NCI-H69 (cell line): Measurements from ENCODE around the gene CFAP99.
"Not testable (repeated sequence)": the region's sequence is repeated elsewhere in the genome, so short reads cannot be mapped to it uniquely, and the experiment has no call there.

Experiments used
- DNase-seq: peaks from one replicate; lab custom pipeline; 2025; lab: John Stamatoyannopoulos, UW

The CFAP99 gene

DNA sequence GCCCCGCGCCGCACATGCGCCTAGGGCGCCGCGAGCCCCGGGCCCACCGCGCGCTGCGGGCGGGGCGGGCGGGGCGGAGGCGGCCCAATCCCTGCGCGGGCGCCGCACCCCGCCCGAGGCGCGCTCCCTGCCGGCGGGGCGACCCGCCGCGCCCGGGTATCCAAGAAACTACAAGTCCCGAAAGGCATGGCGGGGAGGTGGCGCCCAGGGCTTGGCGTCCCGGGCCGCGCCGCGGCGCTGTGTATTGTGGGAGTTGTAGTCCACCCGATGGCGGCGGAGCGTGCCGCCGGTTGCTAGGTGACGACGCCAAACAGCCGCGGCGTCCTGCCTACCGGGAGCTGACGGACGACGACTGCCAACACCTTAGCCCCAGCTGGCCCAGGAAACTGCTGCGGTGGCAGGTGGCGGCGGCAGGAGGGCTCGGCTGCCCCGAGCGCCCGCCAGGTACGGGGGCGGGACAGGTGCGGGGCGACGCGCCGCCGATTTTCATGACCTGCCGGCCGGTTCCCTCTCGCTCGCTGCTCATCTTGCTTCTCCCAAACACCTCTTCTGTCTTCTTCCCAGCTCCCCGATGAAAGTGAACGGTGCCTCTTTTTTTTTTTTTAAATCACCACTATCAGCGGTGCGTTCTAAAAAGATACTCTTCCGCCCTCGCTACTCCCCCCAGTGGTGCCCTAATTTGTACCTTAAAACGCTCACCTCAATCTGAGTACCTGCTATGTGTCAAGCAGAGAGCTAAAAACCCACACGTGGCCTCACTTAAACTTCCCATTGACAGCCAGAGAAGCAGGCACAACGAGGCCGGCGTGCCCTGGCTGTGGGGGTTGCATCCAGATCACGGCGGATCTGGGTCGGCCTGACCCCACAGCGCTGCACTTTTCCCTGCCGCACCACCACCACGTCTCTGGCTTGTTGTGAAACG lies at the start of gene CFAP99:
TSS of gene CFAP99 (plus strand) at position 306 of the 922 bp plus-strand sequence.
- DNase-seq, result peak; percentile 96

DNA sequence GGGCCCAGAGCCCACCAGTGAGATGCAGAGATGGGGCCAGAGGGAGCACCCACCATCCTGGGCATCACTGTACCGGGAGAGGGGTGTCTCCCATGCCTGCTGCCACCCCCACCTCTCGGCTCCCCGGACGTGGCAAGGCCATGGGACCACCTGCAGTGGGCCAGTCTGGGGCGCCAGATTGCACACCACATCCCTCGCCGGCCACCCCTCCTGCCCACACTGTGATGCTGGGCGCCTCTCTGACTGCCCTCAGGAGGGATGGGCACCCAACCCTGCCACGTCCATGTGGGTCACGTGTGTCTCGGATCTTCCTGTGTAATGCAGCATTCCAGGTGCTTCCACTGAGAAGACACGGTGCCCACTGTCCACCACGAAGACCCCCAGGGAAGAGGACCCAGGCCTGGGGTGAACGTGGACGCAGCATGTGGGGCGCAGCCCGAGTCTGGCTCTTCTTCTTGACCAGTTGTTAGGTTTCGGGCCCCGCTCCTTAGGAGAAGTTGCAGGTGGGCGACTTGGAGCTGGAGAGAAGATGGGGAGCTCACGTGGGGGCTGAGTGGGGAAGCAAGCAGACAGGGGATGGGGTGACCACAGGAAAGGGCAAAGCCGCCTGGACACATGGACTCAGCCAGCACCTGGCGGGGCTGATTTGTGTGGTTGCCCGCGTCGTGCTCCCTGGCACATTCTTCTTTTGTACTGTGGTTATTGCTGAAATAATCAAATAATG lies 48.0 kb upstream of the CFAP99 start:
- no peak for DNase-seq

DNA sequence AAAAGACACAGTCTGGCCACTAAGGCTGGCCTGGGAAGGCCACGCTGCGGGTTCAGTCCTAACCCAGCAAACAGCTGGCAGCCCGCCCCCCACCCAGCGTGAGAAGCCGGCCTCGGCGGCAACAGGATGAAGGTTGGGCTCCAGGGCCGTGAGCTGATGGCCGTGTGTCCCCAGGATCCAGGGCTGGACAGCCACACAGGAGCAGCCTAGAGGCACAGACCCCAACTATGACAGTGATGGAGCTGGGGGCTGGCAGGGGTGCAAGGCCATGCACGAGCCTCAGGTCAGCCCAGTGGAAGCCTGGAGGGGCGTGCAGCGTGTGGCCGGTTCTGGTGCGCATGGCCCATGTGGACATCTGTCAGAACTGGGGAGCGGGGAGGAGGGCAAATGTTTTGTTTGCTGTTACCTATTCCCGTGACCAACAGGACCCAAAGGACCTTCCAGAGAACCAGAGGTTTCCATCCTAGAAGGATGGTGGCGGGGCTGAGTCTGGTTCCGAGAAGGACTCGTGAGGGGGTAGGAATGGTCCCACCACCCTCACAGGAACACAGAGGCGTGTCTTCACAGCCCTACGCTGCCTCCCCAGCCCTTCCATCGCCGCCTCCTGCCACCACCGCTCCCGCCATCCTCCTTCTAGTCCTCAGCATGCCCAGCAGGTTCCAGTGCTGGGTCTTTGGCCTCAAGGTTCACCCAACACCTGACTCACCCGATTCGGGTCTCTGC lies 46.8 kb upstream of the CFAP99 start:
- no peak for DNase-seq

DNA sequence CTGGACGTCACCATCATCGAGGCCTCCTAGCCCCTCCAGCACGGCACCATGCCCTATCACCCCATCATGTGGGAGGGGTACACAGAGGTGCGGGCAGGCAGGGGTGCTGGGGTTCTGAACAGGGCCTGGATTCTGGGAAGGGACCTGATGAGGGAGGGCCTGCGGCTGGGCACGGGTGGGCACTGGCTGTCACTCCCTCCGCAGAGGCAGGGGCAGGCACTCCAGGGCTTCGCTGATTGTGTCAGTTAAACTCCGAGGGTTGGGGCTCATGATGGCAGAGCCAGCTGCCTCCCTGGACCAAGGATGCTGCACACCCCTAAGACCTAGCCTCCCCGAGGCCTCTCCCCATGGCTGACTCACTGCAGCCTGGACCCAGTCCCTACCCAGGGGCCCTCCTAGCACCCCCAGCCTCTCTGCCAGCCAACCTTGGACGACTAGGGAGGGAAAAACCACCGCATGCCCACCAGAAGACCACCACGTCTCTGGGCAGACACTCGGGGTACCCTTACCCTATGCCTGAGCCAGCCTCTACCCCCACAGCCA lies 46.2 kb upstream of the CFAP99 start:
- no peak for DNase-seq

DNA sequence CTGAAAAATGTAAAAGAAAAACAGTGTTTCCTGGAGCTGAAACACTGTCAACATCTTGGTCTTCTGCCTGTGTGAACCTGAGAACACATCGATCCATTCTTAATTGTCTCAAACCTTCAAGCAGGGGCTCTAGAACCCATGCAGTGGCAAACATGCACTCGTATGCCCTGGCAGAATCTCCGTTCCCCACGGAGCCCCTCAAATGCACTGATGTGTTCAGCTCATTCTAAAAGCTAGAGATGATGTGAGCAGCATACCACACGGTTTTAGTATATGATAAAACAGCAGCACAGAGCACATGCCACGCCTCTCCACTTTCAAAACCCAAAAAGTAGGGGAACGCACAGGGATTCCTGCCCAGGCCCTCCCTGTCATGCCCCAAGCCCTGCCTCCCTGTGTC lies 45.2 kb upstream of the CFAP99 start:
- no peak for DNase-seq

DNA sequence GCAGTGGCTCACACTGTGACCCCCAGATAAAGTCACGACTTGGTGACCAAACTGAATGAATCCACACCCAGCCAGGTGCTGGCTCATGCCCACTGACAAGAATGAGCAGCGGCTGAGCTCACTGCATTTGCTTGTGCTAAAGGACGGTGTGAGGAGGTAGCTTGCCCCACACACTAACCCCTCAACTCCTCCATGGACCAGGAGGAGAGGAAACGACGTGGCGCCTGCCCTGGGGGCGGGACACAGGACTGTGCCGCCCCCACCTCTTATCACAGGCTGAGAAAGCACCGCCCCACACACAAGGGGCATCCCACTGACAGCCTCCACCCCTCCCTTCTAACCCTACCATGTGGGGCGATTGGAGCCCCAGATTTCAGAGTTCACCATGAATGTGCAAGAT lies 43.3 kb upstream of the CFAP99 start:
- no peak for DNase-seq

DNA sequence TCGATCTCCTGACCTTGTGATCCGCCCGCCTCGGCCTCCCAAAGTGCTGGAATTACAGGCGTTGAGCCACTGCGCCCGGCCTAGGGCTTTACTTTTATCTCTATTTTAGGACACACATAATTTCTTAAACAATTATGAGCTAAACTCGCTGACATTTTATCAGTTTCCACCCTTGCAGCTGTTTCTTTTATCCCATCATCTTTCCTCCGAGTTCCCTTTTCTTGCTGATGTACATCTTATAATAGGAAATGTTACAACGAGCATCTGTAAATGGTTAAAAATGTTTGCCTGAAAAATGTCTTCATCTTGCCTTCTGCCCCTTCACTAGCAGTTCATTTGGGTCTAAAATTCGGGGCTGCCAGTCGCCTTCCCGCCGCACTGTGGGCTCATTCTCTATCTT lies 41.5 kb upstream of the CFAP99 start:
- DNase-seq, result no peak

DNA sequence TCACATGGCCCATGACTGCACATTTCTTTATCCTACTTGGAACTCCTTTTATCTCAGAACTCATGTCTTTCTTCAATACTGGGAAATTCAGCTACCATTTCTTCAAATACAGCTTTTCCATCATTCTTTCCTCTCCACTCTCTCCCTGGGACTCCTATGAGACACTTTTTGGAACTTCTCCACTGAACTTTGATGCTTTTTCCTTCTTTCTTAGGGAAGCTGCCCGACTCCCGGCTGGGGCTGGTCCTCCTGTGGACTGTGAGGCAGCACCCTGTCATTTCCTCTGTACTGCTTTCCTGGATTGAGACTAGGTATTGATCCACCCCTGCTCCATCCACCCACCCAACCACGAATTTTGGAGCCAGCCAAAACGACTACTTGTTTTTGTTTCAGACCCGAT lies 40.4 kb upstream of the CFAP99 start:
- no peak for DNase-seq

DNA sequence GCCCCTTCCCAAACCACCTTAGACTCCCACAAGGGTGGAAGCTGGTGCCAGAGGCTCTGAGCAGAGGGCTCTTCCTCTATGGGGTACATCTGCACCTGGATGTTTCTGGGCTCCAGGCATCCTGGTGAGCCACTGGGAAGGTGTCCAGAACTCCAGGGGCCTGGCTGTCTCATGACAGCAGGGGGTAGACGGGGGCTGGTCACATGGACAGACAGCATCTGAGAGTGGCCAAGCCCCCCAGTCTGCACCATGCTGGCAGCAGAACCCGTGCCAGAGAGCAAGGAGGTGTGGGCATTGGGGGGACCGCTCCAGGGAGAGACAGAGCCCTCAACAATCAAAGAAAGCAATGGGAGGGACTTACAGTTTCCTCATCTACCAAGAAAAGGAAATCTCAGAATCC lies 39.9 kb upstream of the CFAP99 start:
- peak; percentile 38 for DNase-seq

DNA sequence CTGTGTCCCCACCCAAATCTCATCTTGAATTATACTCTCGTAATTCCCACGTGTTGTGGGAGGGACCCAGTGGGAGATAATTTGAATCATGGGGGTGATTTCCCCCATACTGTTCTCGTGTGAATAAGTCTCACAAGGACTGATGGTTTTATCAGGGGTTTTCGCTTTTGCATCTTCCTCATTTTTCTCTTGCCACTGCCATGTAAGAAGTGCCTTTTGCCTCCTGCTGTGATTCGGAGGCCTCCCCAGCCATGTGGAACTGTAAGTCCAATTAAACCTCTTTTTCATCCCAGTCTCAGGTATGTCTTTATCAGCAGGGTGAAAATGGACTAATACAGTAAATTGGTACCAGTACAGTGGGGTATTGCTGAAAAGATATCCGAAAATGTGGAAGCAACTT lies 38.2 kb upstream of the CFAP99 start:
- DNase-seq, result not testable (repeated sequence)

DNA sequence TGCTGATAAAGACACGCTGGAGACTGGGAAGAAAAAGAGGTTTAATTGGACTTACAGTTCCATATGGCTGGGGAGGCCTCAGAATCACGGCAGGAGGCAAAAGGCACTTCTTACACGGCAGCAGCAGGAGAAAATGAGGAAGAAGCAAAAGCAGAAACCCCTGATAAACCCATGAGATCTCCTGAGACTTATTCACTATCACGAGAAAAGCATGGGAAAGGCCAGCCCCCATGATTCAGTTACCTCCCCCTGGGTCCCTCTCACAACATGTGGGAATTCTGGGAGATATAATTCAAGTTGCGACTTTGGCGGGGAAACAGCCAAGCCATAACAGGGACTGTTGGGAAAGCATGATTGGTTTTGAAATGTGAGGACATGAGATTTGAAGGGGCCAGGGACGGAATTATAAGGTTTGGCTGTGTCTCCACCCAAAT lies 36.0 kb upstream of the CFAP99 start:
- DNase-seq, result not testable (repeated sequence)

DNA sequence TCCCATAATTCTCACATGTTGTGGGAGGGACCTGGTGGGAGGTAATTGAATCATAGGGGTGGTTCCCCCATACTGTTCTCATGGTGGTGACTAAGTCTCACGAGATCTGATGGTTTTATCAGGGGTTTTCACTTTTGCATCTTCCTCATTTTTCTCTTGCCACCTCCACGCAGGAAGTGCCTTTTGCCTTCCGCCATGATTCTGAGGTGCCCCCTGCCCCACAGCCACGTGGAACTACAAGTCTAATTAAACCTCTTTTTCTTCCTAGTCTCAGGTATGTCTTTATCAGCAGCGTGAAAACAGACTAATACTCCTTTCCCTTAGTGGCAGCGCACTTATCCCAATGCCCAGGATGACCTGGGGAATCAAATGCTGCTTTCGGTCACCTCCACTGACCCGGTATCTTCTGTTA lies 35.5 kb upstream of the CFAP99 start:
- DNase-seq, result not testable (repeated sequence)

DNA sequence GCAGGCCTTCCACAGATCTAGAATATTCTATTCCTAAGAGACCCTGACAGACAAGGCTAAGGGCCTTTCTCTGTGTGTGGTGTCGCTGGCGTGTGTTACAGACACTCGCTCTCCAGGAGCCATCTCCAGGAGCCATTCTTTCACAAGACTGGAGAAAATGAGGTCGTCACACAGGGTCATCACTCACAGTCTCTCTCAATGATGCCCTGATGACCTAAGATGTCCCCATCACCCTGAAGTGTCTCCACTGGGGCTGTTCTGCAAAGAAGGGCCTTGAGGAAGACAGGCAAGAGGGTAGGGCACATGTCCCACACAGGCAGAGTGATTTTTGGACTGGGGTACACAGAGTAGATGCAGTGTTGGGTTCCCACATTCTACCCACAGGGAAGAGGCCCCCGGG lies 35.0 kb upstream of the CFAP99 start:
- DNase-seq, result no peak

DNA sequence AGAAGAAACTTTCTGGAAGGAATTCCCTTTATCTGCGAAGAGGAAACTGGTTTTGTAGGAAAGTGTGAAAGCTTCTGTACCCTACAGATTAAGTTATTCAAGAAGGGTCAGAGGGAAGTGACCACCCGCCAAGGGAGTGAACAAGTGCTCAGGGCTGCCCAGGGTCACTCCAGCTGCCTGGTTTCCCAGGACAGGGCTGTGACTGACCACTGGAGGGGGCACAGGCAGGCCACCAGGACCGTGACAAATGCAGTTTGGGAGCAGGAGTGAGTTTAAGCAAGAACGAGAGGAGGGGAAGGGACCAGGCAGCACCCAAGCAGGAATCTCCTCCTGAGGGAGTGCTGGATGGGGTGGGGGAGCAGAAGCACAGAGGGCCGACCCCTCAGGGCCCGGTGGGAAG lies 34.5 kb upstream of the CFAP99 start:
- no peak for DNase-seq

DNA sequence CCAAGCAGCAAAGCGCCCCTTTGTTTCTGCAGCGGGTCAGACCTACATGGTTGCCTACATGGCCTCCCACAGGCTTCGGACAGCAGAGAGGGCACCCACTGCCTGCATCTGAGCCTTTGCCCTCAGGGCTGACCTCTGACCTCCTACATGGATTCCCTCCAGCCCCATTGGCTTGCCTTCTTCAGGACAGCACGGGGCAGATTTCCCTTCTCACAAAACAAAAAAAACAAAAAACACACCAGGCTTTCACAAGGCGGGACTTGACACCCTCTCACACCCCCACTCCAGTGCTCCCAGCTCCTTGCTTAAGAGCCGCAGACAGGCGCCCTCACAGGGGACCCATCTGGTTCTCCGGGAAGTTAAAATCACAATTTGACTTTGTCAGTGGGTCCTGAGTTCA lies 33.2 kb upstream of the CFAP99 start:
- DNase-seq, result no peak

DNA sequence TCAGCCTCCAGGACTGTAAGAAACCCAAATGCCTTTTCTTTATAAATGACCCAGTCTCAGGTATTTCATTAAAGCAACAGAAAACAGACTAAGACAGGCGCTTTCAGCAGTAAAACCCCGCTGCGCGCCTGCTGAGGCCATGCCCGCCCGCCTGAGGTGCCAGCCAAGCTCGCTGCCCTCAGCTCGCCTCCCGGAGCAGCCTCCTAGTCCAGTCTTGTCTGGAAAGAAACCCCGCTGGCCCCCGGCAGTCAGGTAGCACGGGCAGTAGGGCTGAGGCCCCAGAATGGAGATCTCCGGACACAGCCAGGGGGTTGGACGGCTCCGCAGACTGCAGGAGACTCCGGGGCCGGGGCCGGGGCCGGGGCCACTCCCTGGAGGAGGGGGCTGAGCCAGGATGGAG lies 32.0 kb upstream of the CFAP99 start:
- DNase-seq, result no peak

DNA sequence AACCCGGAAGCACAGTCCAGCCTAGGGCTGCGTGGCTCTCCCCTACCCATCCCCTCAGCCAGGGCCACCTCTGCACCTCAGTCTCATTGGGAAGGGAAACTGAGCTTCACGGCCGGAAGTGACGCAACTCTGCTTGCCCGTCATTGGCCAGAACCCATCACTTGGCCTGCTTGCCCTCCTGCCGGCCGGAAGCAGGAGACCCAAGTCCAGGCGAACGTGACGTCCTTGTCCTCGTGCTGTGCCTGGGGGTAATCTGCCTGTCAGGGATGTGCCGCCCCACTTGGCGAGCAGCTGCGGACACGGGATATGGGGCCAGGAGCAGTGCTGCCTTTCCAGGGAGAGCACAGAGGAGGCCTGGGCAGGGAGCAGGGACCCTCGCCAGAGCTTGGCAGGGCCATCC lies 31.5 kb upstream of the CFAP99 start:
- DNase-seq, result no peak

DNA sequence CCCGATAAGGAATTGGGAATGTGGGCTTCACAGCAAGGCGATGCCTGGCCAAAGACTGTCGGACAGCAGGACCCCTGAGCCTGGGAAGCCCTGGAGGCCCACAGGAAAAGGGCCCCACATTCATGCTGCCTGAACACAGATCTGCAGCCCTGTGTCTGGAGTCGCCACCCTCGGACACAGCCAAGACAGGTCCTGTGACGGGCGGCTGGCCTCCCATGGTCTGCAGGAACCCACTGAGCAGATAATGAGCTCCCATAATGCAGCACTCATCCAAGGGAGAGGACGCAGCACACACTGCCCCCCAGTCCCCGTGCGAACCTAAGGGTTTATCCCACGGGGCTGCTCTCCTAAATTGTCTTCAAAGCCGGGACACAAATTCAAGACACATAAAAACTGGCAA lies 30.9 kb upstream of the CFAP99 start:
- DNase-seq, result no peak

DNA sequence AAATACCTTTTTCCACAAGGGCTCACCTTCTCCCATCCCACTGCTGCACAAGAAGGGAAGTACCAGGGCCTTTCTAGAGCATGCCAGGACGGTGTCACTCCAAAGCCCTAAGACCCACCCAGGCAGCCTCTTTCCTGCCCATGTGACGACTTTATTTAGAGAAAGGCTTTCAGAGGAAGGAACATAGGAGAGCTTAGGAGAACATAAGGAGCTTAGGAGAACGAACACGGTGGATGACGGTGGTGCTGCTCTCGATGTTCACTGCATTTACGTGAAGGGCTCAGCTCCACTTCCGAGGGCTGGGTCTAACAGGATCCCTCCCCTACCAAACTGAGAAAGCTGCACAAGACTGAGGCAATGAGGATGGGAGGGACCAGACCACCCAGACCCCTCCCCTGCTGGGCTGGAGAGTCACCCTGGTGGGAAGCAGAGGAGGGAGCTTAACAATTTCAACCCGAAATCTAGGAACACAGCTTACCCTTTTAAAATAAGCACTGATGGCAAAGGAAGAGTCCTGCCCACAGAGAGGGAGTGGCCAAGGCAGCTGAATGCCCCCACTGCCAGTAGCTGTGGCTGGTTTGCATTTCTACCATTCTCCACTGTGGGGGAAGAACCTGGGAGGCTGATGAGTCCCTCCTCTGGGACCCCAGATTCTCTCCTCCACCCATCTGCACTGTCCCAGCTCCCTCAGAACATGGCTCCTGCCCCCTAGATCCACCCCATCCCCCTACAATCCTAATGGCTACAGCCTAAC lies 30.1 kb upstream of the CFAP99 start:
- no peak for DNase-seq

DNA sequence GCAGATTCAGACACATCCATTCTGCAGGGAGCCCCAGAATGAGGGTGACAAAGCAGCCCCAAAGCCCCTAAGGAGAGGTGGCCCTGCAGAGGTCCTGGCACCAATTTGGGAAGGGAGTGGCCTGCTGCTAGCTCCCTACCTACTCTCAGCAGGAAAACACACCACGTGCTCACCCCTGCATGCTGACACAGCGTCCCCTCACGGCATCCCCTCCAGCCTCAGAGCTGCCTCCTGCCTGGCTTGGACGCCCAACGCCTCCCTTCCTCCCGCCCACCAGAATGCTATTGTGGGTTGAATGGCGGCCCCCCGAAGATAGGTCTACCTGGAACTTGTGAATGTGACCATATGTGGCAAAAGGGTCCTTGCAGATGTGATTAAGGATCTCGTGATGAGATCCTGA lies 29.1 kb upstream of the CFAP99 start:
- no peak for DNase-seq

DNA sequence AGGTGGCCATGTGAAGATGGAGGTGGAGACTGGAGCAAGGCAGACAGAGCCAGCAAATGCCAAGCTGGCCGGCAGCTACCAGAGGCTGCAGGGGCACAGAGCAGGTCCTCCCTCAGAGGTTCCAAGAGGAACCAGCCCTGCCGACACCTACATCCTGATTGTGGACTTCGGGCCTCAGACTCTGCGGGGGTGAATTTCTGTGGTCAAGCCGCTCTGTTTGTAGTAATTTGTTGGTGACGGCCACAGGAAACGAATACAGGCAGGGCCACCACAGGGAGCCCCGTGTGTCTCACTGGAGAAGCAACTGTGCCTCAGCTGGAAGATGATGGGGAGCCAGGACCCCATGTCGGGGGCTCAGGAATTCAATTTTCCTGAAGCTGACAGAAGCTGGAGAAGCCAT lies 28.6 kb upstream of the CFAP99 start:
- no peak for DNase-seq
